ENCODE data around the gene IFT57.

Gene IFT57

GRCh38 chr3:108189440-108189839 is 32.8 kb downstream of the IFT57 start:
- H3K9me3 ChIP-seq (ENCODE audit: control insufficient read depth, insufficient read depth, low read depth, low read length): peaks cover under 1% of the 10 kb centered on the region; the same call in 1 of the 2 replicates
- H3K27me3 ChIP-seq (ENCODE audit: control insufficient read depth, insufficient read depth, low read length): no peaks in the 10 kb centered on the region
- no peak overlapping the region for H3K27ac ChIP-seq (ENCODE audit: low read depth, low read length)
- H3K4me3 ChIP-seq (ENCODE audit: low read depth, low read length): no peak overlapping the region
- no peaks in the 10 kb centered on the region for H3K4me1 ChIP-seq (ENCODE audit: control insufficient read depth, insufficient read depth, low read length)
- H3K9ac ChIP-seq (ENCODE audit: low read length): no peak overlapping the region
- peaks cover 6% of the 10 kb centered on the region for H3K36me3 ChIP-seq (ENCODE audit: control insufficient read depth, insufficient read depth, low read length)

DNA sequence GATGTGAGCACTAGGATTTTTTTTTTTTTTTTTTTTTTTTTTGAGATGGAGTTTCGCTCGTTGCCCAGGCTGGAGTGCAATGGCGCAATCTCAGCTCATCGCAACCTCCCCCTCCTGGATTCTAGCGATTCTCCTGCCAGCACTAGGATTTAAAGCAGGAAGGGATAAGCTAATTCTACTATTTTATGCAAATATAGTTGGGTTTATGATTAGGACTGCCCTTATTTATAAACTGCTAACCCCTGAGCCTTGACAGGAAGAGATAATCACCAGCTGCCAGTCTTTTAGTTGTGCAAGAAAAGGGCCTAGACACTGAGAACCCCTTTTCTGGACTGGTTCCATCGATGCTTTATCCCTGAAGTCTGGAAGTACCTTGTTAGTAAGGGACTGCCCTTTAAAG is 36.7 kb downstream of the IFT57 start:
- no peak overlapping the region for H3K27ac ChIP-seq (ENCODE audit: low read depth, low read length)
- no peak overlapping the region for H3K4me3 ChIP-seq (ENCODE audit: low read depth, low read length)
- no peak overlapping the region for H3K9ac ChIP-seq (ENCODE audit: low read length)
- H3K27me3 ChIP-seq (ENCODE audit: control insufficient read depth, insufficient read depth, low read length): no peaks in the 10 kb centered on the region
- H3K9me3 ChIP-seq (ENCODE audit: control insufficient read depth, insufficient read depth, low read depth, low read length): no peaks in the 10 kb centered on the region
- peaks cover 6% of the 10 kb centered on the region for H3K36me3 ChIP-seq (ENCODE audit: control insufficient read depth, insufficient read depth, low read length)
- H3K4me1 ChIP-seq (ENCODE audit: control insufficient read depth, insufficient read depth, low read length): no peaks in the 10 kb centered on the region

GRCh38 chr3:108184824-108185223 is 37.4 kb downstream of the IFT57 start:
- Histone ChIP-seq H3K27me3 (ENCODE audit: control insufficient read depth, insufficient read depth, low read length) (no peaks in the 10 kb centered on the region), H3K4me3 (ENCODE audit: low read depth, low read length) (no peak overlapping the region), H3K4me1 (ENCODE audit: control insufficient read depth, insufficient read depth, low read length) (no peaks in the 10 kb centered on the region), H3K9ac (ENCODE audit: low read length) (no peak overlapping the region), H3K36me3 (ENCODE audit: control insufficient read depth, insufficient read depth, low read length) (peaks cover under 1% of the 10 kb centered on the region), H3K27ac (ENCODE audit: low read depth, low read length) (no peak overlapping the region), H3K9me3 (ENCODE audit: control insufficient read depth, insufficient read depth, low read depth, low read length) (no peaks in the 10 kb centered on the region)

GRCh38 chr3:108183971-108184370 is 38.3 kb downstream of the IFT57 start:
- H3K27me3 ChIP-seq (ENCODE audit: control insufficient read depth, insufficient read depth, low read length): no peaks in the 10 kb centered on the region
- H3K4me3 ChIP-seq (ENCODE audit: low read depth, low read length): no peak overlapping the region
- no peak overlapping the region for H3K27ac ChIP-seq (ENCODE audit: low read depth, low read length)
- no peaks in the 10 kb centered on the region for H3K36me3 ChIP-seq (ENCODE audit: control insufficient read depth, insufficient read depth, low read length)
- H3K9me3 ChIP-seq (ENCODE audit: control insufficient read depth, insufficient read depth, low read depth, low read length): no peaks in the 10 kb centered on the region
- no peak overlapping the region for H3K9ac ChIP-seq (ENCODE audit: low read length)
- H3K4me1 ChIP-seq (ENCODE audit: control insufficient read depth, insufficient read depth, low read length): no peaks in the 10 kb centered on the region

DNA sequence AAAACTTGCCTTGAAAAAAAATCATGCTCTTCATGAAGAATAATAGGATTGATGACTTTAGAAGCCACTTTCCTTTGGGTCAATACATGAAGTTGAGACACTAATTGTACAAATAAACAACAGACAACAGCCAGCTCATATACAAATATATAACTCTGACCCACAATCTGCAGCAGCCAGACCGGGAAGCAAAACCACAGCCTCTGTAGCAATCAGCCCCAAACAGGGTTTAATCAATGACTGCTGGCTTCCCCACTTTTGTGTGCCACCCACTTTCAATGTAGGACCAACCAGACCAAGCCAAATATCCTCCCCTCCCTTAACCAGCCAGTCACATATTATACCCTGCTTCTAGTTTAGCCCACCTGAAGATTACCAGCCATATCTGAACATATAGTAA is 39.0 kb downstream of the IFT57 start:
- H3K27me3 ChIP-seq (ENCODE audit: control insufficient read depth, insufficient read depth, low read length): no peaks in the 10 kb centered on the region
- no peak overlapping the region for H3K9ac ChIP-seq (ENCODE audit: low read length)

GRCh38 chr3:108182339-108182738 is 39.9 kb downstream of the IFT57 start:
- Histone ChIP-seq H3K27me3 (ENCODE audit: control insufficient read depth, insufficient read depth, low read length) (no peaks in the 10 kb centered on the region), H3K4me1 (ENCODE audit: control insufficient read depth, insufficient read depth, low read length) (no peaks in the 10 kb centered on the region), H3K9ac (ENCODE audit: low read length) (no peak overlapping the region), H3K27ac (ENCODE audit: low read depth, low read length) (no peak overlapping the region), H3K36me3 (ENCODE audit: control insufficient read depth, insufficient read depth, low read length) (no peaks in the 10 kb centered on the region), H3K9me3 (ENCODE audit: control insufficient read depth, insufficient read depth, low read depth, low read length) (no peaks in the 10 kb centered on the region), H3K4me3 (ENCODE audit: low read depth, low read length) (no peak overlapping the region)

More for the DNA sequence above, 39.0 kb downstream of the IFT57 start:
- Histone ChIP-seq H3K9me3 (ENCODE audit: control insufficient read depth, insufficient read depth, low read depth, low read length) (no peaks in the 10 kb centered on the region), H3K27ac (ENCODE audit: low read depth, low read length) (no peak overlapping the region), H3K4me3 (ENCODE audit: low read depth, low read length) (no peak overlapping the region), H3K36me3 (ENCODE audit: control insufficient read depth, insufficient read depth, low read length) (no peaks in the 10 kb centered on the region), H3K4me1 (ENCODE audit: control insufficient read depth, insufficient read depth, low read length) (no peaks in the 10 kb centered on the region)

- Histone ChIP-seq H3K4me1 (ENCODE audit: control insufficient read depth, insufficient read depth, low read length) (no peaks in the 10 kb centered on the region; the same call in 1 of the 2 replicates), H3K27ac (ENCODE audit: low read depth, low read length) (no peak overlapping the region), H3K27me3 (ENCODE audit: control insufficient read depth, insufficient read depth, low read length) (no peaks in the 10 kb centered on the region), H3K36me3 (ENCODE audit: control insufficient read depth, insufficient read depth, low read length) (no peaks in the 10 kb centered on the region), H3K4me3 (ENCODE audit: low read depth, low read length) (no peak overlapping the region), H3K9me3 (ENCODE audit: control insufficient read depth, insufficient read depth, low read depth, low read length) (no peaks in the 10 kb centered on the region), H3K9ac (ENCODE audit: low read length) (no peak overlapping the region)
Observed at GRCh38 chr3:108181172-108181571, 41.1 kb downstream of the IFT57 start.

- peaks cover 7% of the 10 kb centered on the region; the same call in 1 of the 2 replicates for H3K4me1 ChIP-seq (ENCODE audit: control insufficient read depth, insufficient read depth, low read length)
- H3K9ac ChIP-seq (ENCODE audit: low read length): no peak overlapping the region
- H3K27me3 ChIP-seq (ENCODE audit: control insufficient read depth, insufficient read depth, low read length): no peaks in the 10 kb centered on the region
- H3K4me3 ChIP-seq (ENCODE audit: low read depth, low read length): no peak overlapping the region
- H3K27ac ChIP-seq (ENCODE audit: low read depth, low read length): no peak overlapping the region
- H3K36me3 ChIP-seq (ENCODE audit: control insufficient read depth, insufficient read depth, low read length): no peaks in the 10 kb centered on the region
- H3K9me3 ChIP-seq (ENCODE audit: control insufficient read depth, insufficient read depth, low read depth, low read length): no peaks in the 10 kb centered on the region
Observed at GRCh38 chr3:108180194-108180593, 42.0 kb downstream of the IFT57 start.

DNA sequence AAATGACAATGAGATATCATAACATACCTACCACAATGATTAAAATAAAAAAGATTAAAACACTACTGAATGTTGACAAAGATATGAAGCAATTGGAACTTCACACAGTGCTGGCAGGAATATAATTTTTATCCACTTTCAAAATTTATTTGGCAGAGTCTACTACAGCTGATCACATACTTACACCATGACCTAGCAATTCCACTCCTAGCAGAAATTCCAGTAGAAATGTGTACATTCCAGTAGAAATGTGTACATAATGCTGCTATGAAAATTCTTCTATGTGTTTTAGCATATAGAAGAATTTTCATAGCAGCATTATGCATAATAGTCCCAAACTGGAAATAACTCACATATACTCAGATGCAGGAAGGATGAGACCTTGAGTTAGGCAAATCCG is 43.5 kb downstream of the IFT57 start:
- Histone ChIP-seq H3K27ac (ENCODE audit: low read depth, low read length) (no peak overlapping the region), H3K27me3 (ENCODE audit: control insufficient read depth, insufficient read depth, low read length) (no peaks in the 10 kb centered on the region), H3K4me3 (ENCODE audit: low read depth, low read length) (no peak overlapping the region), H3K9ac (ENCODE audit: low read length) (no peak overlapping the region), H3K9me3 (ENCODE audit: control insufficient read depth, insufficient read depth, low read depth, low read length) (no peaks in the 10 kb centered on the region), H3K4me1 (ENCODE audit: control insufficient read depth, insufficient read depth, low read length) (peaks cover 8% of the 10 kb centered on the region; the same call in 1 of the 2 replicates), H3K36me3 (ENCODE audit: control insufficient read depth, insufficient read depth, low read length) (no peaks in the 10 kb centered on the region)

GRCh38 chr3:108177536-108177935 is 44.7 kb downstream of the IFT57 start:
- Histone ChIP-seq H3K27ac (ENCODE audit: low read depth, low read length) (no peak overlapping the region), H3K4me3 (ENCODE audit: low read depth, low read length) (no peak overlapping the region), H3K4me1 (ENCODE audit: control insufficient read depth, insufficient read depth, low read length) (peaks cover 8% of the 10 kb centered on the region; the same call in 1 of the 2 replicates), H3K27me3 (ENCODE audit: control insufficient read depth, insufficient read depth, low read length) (no peaks in the 10 kb centered on the region), H3K9me3 (ENCODE audit: control insufficient read depth, insufficient read depth, low read depth, low read length) (no peaks in the 10 kb centered on the region), H3K9ac (ENCODE audit: low read length) (no peak overlapping the region), H3K36me3 (ENCODE audit: control insufficient read depth, insufficient read depth, low read length) (no peaks in the 10 kb centered on the region)

GRCh38 chr3:108175352-108175751 is 46.9 kb downstream of the IFT57 start:
- no peak overlapping the region for H3K9ac ChIP-seq (ENCODE audit: low read length)
- no peak overlapping the region for H3K27ac ChIP-seq (ENCODE audit: low read depth, low read length)
- H3K36me3 ChIP-seq (ENCODE audit: control insufficient read depth, insufficient read depth, low read length): no peaks in the 10 kb centered on the region
- H3K4me1 ChIP-seq (ENCODE audit: control insufficient read depth, insufficient read depth, low read length): peaks cover 8% of the 10 kb centered on the region; the same call in 1 of the 2 replicates
- no peaks in the 10 kb centered on the region for H3K9me3 ChIP-seq (ENCODE audit: control insufficient read depth, insufficient read depth, low read depth, low read length)
- H3K27me3 ChIP-seq (ENCODE audit: control insufficient read depth, insufficient read depth, low read length): no peaks in the 10 kb centered on the region
- no peak overlapping the region for H3K4me3 ChIP-seq (ENCODE audit: low read depth, low read length)

- no peaks in the 10 kb centered on the region for H3K9me3 ChIP-seq (ENCODE audit: control insufficient read depth, insufficient read depth, low read depth, low read length)
- H3K27me3 ChIP-seq (ENCODE audit: control insufficient read depth, insufficient read depth, low read length): no peaks in the 10 kb centered on the region
- H3K4me1 ChIP-seq (ENCODE audit: control insufficient read depth, insufficient read depth, low read length): peaks cover 8% of the 10 kb centered on the region; the same call in 1 of the 2 replicates
- no peak overlapping the region for H3K27ac ChIP-seq (ENCODE audit: low read depth, low read length)
- H3K9ac ChIP-seq (ENCODE audit: low read length): no peak overlapping the region
- H3K36me3 ChIP-seq (ENCODE audit: control insufficient read depth, insufficient read depth, low read length): no peaks in the 10 kb centered on the region
- H3K4me3 ChIP-seq (ENCODE audit: low read depth, low read length): no peak overlapping the region
Observed at GRCh38 chr3:108171106-108171505, 51.1 kb downstream of the IFT57 start.
